Measurements from ENCODE around the gene CADM1.
A peak's percentile ranks its signal among the peaks of the same experiment; 100 is the strongest.

The CADM1 gene

DNA sequence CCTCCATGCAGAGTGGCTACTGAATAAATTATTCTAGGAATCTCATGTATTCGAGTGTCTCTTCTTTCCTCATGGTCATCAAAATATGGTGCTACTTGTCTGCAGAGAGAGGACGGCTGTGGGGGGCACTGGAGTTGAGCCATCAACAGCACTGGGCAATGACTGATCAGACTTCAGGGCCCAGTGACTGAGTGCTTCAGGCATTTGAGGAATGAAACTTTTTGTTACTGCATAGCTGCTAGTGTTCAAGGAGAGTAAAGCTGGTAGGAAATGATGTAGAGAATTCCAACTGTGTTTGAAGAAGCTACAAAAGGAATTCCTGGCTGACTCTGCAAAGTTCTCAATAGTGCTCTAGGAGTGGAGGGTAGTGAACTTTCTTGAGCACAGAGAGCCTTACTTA lies 277.7 kb downstream of the CADM1 start:
- DNase-seq, result no peak

DNA sequence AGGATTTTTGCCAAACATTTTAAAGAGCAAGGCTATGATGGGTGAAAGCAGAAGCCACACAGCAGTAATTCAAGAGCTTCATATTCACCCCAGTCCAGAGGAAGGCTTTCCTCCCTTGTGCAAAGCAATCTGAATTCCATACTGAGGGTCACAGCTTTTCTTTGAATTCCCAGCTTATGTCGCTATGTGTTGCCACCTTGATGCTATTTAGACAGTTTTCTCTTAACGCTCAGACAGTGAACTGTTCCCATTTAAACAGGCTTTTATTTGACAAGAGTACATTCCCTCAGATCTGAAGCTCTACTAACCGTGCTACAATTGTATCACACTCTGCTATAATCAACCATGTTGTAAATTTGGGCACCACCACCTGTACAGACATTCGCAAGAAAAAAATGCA lies 279.7 kb downstream of the CADM1 start:
- no peak for DNase-seq

GRCh38 chr11:115222863-115223530 lies 281.2 kb downstream of the CADM1 start:
- no peak for DNase-seq

GRCh38 chr11:115222218-115222862 lies 281.9 kb downstream of the CADM1 start:
- peak; percentile 89 for DNase-seq

GRCh38 chr11:115221461-115222069 lies 282.6 kb downstream of the CADM1 start:
- peak; percentile 23 for DNase-seq

DNA sequence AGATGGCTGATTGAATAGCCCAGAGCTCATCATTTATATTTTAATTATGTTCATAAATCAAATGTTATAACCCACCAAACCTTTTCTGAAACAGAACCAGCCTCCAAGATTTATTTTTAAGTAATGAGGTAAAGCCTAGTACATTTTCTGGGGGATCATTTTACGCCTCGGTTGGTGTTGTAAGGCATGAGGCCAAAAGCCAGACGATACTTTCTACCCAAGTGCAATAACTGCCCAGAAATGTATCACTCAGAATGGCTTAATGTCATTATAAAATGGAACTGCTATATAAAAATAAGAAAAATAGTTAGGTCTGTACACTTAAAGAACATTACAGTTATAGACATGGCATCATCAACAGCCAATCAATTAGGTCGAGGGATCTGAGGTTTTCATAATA lies 283.3 kb downstream of the CADM1 start:
- no peak for DNase-seq

- DNase-seq, result peak; percentile 54
Measured at GRCh38 chr11:115220423-115220822, 283.8 kb downstream of the CADM1 start.

- no peak for DNase-seq
Measured at GRCh38 chr11:115219376-115219775, 284.8 kb downstream of the CADM1 start.

DNA sequence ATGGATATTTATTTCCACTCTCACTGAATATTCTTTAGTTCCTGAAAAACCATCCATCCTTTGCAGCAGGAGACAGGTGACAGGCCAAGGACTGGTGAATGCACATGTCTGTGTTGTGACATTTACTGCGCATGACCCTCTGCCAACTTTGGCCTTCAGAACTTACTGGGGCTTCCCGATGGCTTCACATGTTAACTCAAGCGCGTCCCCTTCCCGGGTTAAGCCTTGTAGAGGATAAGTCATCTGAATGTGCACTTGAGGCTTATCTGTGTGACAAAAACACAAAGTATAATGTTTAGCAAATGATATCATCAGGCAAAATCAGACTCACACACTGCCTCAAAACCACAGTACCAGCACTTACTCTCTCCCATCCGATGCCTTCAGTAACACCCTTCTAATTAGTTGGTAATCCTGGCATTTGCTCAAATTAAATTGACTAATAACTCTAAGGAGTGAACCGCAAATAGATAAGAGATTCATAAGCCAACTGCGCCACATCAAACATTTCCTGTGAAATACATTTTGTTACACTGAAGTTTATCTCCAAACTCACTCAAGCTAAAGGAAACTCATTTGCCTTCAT lies 286.4 kb downstream of the CADM1 start:
- no peak for DNase-seq

DNA sequence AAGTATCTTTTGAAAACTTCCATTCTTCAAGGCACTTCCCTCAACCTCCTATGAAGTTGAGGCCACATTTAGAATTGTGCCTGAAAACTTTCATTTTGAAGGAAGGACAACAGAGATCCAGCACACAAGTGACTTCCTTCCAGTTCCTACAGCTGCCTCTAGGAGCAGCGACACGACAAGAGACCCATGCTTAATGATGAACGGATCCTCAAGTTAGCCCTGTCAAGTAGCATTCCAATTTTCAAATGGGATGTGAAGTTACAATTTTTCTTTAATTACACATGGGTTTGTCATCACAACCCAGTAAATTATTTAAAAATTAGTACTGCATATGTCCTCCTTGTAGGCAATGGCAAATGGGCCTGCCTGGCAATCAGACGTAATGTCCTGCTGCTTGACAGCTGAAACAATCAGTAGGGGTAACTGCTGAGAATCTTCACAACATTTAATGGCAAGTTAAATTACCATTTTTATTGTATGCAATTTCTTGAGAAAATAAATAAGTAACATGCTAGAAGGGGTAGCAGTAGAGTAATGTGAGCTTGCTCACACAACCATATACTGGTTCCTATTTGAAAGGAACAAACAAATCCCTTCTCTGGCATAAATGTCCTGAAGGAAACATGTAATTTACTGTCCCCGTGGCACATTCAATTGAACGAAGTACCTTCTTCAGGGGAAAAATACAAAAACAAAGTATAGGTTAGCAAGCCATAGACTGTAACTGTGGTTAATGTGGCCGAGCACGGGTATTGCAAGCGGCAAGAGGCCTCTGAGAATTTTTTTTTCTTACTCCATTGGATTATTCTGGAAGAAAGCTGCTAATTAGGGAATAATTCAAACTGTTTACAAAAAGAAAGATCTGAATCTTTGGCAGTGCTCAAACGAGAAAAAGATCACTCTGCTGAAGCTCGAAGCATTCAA lies 288.3 kb downstream of the CADM1 start:
- DNase-seq, result peak; percentile 8

DNA sequence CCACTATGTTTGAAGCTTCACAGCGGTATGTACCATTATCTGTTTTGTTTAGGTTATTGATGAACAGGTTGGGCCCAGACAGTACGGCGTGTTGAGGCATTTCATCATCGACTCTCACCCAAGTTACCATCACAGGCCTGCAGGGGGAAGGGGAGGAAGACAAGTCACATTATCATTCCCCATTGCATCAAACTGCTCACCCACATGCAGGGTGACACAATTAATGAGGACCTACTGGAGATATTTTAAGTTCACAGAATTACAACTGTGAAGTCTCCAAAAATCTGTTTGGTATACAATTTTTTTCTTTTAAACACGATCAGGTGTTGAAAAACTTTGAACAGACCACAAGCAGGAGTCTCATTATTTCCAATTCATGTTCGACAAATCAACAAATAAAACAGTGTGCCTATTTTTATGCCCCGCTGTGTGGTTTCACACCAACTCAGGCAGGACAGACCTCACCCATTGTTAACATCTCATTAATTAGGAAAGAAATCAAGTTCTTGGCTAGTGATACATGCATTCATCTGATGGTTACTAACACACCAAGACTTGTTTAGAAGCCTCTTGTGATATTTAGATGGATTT lies 289.5 kb downstream of the CADM1 start:
- no peak for DNase-seq

- no peak for DNase-seq
Measured at GRCh38 chr11:115213007-115213406, 291.2 kb downstream of the CADM1 start.

DNA sequence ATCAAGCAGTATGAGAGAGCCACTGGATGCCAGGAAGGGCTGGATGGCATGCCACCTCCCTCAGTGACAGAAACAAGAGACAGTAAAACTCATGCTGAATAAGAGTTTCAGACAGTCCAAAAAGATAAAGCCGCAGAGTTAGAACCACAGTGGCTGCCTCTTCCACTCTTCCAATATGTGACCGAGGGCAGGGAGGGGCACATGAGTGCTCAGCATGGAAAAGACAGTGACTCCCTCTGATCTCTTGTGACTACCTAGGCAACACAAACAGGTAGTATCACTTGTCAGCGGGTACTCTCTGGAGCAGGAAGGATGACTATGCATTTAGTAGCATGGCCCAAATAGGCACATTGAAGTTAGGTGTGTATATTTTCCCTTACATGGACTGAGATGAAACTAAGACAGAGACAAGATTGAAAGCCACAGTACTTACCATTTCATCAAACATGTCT lies 295.4 kb downstream of the CADM1 start:
- no peak for DNase-seq

DNA sequence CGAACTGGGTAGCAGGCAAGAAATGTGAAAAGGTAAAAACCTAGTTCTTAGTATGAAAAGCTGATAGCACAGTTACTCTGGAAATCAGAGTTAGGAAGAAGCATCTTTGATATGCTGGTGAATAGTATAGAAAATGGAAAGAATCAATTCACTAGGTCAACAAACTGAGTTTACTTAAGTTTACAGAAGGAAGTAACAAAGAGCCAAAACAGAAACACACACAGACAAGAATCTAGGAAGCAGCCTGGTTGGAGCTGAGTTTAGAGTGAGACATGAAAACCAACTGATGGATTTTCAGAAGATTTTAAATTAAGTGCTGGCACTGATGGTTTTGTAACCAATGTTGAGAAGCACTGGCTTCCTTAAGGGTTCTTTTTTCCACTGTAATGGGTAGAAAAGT lies 296.3 kb downstream of the CADM1 start:
- DNase-seq, result no peak

GRCh38 chr11:115207166-115207591 lies 297.0 kb downstream of the CADM1 start:
- no peak for DNase-seq

- no peak for DNase-seq
Measured at GRCh38 chr11:115206365-115207022, 297.7 kb downstream of the CADM1 start.

GRCh38 chr11:115202900-115203552 lies 301.2 kb downstream of the CADM1 start:
- DNase-seq, result no peak

DNA sequence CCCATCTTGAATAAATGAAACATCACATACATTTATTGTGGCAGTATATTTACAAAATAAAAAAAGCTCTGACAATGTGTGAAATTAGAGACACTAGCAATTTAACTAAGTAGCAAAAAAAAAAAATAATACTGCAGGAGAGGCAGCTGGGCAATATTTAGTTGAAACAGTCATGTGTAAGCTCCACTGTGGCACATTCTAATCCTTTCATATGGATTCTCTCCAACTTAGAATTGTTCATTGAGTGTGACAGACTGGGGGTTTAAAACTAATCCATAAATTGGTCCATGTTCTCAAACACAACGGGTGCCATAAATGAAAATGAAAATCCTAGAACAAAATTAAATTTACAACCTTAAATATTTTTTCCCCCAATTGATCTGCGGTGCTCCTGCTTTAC lies 302.1 kb downstream of the CADM1 start:
- no peak for DNase-seq

DNA sequence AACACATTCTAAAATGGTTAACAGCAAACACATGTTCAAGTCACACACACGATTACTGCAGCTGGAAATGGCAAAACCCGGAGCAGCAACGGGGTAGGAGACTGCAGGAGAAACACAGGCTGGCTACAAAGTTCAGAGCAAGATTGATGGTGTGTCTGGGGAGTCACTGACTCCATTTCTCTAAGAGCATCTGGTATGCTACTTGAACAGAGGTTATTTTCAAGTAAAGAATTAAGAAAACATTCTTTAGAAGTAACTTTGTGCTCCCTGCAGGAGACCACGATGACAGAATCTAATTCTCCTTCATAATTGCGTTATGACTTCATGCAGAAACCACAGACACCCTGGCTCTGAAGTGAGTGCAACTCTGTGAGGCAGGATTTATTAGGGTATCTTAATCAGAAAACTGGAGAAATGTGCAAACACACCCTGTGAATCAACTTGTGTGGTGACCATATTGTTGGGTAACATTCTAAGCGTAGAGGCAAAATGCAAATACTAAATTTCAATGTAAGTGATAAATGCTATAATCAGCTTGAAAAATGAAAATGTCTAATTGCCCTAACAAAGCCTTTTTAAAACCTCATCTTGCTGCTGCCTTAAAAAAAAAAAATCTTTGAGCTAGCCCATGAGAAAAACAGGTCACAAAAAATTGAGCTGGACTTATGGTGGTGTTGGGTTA lies 303.0 kb downstream of the CADM1 start:
- no peak for DNase-seq

DNA sequence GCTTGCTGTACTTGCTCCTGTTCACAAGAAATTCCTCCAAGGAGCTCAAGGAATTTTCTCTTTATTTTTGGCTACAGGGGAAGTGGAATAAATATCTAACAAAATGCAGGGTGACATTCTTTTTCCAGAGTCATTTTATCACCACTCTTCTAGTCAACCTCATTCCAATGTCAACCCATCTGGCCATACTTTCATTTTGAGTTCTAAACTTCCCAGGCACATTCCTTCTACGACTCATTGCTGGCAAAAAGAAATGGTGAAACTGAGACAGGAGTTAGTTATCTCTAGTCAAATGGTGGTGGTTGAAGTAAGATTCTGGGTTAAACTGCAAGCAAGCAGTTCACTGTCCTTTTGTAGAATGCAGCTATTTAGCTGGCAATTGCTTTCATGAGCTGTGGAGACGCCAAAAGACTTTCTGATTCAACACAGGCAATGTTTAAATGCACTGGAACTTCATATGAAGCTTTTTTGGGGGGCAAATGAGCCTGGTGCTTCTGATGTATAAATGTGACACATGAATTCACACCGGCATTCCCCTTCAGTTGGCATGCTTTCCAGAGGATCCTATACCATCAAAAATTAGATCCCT lies 304.6 kb downstream of the CADM1 start:
- DNase-seq, result no peak
